NT2/D1 (cell line): Measurements from ENCODE around the gene SNRNP48.

Experiments
- SUZ12 ChIP-seq: IDR thresholded peaks from 2 replicates; pipeline ENCODE4 v1.6.1; 2011; ENCODE audit not compliant: insufficient read length, insufficient read depth; ENCODE audit errors: extremely low read depth
- YY1 ChIP-seq: IDR thresholded peaks from 2 replicates; pipeline ENCODE4 v1.6.1; 2011; ENCODE audit not compliant: insufficient read length, insufficient read depth
- ZNF274 ChIP-seq: IDR thresholded peaks from 2 replicates; pipeline ENCODE4 v1.6.1; 2011; ENCODE audit warnings: mild to moderate bottlenecking, low read depth, low read length

DNA sequence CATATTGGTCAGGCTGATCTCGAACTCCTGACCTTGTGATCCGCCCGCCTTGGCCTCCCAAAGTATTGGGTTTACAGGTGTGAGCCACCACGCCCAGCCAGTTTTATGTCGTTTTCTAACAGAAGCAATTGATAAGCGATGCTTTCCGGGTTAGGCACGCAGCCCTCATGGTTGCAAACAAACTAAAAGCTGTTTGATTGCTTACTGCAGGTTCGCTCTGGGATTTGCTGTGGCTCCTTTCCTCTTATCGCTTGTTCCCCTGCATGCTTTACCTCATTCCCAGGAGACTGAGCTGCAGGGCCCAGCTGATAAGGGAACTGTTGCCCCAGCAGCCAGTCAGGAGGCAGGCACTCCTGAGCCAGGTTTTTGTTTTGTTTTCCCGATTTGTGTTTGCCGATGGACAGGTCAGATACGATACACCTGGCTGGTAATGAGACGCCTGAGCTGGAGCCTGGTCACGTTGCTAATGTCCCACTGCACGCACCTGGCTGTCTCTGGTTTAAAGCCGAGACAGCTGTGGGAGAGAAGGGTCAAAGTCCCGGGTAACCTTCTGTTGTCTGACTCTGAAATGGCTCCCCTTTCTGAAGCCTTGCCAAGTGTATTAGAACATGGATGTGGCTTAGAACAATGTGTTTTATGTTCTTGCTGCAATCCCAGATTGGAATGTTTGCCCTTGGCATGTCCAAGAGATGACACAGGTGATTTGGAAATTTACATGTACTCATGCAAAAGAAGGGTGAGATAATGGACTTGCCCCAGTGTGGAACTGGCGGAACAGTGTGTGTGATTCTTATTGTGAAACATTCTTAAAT, 28.6 kb upstream of the SNRNP48 start:
- TF ChIP-seq YY1 = no peak
- no peak for TF ChIP-seq ZNF274
- TF ChIP-seq SUZ12 = no peak
